Globus pallidus (tissue), 1 donor: Measurements from ENCODE around the gene PKIG.
A peak's percentile ranks its signal among the peaks of the same experiment; 100 is the strongest.
"Not testable (repeated sequence)": the region's sequence is repeated elsewhere in the genome, so short reads cannot be mapped to it uniquely, and the experiment has no call there.

ENCODE experiments used
- DNase-seq: peaks from one replicate; pipeline ENCODE4 v3.0.0-alpha.2; 2015; ENCODE audit warnings: low spot score

The PKIG gene

DNA sequence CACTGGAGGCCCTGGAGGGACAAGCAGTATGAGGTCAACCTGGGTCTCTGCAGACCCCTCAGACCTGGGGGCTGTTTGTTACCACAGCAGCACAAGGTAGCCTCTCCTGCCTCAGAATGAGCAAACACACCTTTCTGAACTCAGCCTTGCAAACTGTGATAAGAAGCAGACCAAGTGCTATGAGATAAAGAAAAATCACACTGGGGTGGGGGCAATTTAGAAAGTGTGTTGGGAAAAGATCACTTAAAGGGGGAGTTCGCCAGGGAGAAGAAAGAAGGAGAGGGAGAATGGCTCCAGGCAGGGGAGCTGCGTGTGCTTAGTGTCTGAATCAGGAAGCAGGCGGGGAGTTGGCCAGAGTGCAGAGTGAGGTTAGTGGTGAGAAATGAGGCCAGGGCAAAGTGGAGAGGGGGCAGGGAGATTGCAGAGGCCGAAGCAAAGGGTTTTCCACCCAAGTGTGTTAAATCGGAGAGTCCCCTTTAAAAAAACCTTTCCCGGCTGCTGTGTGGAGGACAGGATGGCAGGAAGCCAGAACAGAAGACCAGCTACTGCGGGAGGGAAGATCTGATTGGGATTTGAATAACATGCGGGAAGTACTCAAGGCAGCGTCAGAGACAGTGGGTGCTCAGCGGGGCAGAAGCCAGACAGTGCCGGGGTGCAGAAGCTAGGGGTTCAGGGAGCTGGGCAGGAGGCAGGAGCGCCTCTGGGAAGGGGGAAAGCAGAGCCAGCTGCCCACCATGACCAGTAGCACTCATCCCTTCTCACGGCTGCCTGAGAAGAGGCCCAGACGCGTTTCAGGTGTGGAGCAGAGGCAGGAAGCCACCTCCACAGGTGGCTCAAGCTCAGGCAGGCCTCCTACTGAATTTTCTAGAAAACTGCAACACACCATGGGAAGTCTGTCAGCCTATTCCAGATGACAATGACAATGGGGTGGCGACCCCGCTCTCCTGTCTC, 60.1 kb downstream of the PKIG start:
- DNase-seq: peak; percentile 70

DNA sequence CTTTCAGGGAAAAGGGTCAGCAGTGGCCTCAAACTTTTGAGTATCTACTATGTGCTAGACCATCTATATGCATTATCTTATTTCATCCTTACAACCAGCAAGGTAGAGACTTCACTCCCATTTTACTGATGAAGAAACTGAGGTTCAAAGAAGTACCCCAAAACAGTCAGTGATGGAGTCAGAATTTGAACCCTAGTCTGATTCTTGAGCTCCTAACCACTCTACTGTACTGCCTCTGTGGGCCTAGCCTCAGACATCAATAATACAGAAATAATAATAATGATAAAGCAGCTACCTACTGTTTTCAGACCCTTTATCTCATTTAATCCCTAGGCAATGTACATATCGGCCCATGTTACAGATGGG, 60.8 kb downstream of the PKIG start:
- DNase-seq: no peak

DNA sequence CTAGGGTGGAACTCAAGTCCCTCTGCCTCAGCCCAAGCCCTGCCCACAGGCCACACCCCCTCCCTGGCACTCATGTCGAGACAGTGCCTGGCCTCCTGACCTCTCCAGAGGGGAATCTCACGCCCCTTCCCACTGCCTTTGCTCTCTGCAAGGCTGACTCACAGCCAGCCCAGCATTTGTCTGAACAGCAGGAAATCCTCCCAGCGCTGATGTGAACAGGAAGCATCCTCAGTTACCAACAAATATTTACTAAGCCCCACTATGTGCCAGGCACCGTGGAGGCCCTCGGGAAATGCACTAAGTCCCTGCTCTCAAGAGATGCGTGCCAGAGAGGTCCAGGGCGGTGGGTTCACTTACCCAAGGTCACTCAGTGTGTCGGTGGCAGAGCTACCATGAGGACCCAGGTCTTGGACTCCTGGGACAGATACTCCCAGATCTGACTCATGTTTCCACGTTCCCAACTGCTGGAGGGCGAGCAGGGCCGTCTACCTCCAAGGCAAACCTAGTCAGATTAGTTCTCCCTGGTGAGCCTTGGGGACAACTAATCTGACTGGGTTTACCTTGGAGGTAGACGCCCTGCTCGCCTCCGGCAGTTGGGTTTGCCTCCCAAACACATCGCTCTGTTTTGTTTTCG, 61.3 kb downstream of the PKIG start:
- no peak for DNase-seq

DNA sequence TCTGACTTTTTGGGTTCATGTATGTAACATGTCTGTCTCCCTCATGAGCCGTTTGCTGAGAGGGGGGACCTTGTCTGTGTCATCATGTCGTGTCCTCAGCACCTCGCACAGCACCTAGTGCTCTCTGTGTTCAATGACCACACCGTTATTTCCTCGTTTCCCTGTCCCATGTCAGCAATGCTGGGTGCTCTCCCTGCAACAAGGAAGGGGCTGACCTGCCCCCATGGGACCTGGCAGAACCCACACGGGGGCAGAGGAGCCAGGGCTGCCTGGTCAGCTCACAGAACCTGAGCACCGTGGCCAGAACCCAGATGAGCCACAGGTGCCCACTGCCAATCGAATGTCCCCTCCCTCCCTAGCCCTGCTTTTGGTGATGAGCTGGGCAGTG, 61.8 kb downstream of the PKIG start:
- DNase-seq: no peak

DNA sequence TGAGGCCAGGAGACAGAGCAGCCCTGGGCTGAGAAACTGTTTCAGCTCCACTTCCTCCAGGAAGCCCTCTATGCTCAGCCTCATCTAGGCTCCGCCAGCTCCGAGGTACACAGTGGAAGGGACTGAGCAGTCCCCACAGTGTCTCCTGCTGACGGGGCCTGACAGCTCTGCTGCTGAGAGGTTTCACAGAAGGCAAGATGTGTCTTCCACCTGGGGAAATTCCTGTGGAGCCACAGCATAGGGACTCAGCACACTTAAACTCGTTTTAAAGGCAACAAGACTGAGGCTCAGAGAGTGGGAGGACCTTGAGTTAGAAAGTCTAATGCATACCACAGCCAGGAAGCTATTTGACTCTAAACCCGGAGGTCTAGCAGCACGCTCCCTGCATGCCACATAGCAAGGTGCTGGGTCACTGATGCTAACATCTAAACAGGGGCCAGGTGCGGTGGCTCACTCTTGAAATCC, 62.3 kb downstream of the PKIG start:
- DNase-seq: no peak

DNA sequence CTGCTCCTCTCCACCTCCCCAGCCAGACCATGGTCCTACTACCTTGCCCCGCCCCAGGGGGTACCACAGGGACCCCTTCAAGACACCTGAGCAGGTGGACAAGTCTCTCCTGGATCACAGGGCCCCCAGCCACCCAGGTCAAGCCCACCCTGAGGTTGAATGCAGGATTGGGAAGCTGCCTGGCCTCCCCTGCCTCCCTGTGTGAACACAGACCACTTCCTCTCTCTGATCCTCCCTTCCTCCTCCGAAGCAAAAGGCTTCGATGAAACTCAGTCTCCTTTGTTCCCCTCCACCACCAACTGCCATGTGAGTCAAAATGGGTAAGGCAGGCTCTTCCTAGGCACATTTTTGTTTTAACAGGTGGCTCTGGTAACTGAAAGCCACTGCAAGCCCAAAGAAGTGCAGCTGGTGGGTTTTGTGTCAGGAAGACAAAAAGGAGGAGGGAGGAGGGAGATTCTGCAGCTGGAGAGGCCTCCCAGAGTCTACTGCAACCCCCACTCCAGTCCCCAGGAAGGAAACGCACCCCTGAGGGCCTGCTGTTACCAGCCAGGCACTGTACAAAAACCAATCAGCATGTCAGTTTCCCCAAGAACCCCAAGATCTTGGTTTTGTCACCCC, 63.8 kb downstream of the PKIG start:
- DNase-seq: no peak

DNA sequence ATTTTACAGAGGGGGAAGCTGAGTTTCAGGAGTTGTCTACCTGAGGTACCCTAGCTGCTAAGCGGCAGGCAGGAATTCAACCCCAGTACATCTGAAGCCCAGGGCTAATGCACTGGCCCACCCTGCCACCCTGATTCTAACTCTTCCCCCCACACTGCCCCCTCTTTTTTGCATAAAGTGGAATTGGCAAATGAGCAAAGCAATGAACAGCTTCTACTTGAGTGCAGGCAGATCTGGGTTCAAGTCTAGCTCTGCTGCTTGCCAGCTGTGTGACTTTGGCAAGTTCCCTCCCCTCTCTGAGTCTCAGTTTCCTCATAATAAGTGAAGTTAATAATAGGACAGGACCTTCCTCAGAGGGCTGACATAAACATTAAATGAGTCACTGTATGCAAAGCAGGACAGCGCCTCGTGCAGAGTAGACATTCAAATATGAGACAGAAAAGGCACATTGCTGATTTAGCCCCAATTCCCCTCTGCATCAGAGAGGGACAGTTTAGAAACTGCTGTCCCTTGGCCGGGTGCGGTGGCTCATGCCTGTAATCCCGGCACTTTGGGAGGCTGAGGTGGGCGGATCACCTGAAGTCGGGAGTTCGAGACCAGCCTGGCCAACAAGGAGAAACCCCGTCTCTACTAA, 64.4 kb downstream of the PKIG start:
- DNase-seq: no peak

DNA sequence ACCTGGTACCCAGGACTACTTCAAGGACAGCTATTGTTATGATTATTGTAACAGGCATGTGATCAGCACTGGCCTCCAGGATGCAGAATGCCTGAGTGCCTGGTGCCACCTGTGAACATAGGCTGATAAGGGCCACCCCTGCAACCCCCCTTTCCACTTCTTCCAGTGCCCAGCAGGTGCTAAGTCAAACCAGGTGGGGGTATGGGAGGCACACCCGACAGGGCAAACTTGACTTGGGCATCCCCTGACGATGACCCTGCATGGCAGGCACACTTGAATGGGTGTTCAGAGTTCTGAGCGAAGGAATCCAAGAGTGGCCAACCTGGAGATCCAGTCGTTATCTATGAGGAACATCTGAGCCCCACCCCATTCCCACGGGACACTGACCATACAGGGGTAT, 65.7 kb downstream of the PKIG start:
- no peak for DNase-seq

DNA sequence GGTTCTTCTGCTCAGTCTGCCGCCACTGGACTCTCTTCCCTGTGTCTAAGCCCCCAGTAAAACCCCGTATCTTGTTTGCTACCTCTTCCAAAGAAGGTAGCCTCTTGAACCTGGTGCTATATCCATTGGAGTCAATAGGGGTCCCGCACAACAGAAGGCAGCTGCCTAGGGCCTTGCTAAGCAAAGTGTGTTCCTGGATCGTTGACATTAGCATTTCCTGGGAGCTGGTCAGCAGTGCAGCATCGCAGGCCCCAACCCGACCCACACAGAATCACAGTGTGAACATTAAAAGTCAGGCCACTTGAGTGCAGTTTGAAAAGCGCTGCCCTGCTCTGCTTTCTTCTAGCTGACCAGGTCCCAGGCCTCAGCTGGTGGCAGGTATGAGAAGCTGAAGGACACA, 66.2 kb downstream of the PKIG start:
- no peak for DNase-seq

DNA sequence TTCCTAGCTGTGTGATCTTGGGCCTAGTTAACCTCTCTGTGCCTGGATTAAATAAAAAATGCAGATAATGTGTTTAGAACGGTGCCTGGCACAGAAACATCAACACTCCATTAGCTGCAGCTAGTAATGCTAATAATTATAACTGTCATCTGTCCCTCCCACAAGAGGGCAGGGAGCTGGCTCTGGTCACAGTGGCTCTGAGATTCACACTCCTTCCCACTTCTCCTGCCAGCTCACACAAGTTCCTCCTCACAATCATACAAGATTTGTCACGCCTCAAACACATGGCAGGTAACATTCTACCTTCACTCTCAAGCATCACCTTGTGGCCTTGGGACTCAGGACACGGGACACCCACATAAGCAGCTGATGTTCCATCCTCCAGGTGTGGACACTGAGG, 66.7 kb downstream of the PKIG start:
- no peak for DNase-seq

DNA sequence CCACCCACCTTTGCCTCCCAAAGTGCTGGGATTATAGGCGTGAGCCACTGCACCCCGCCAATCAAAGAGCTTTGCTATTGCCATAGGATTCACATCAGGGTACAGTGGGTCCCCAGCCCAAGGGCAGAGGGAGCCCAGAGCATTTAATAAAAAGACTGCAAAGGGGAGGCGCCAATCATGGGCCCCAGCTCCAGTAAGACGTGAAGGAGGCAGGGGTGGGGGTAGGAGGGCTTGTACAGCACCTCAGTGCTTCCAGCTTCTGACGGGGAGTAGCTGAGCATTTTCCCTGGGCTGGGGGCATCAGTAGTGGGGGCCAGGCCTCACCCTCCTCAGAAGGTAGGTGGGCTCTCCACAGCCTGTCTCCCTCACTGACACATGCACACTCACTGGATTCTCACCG, 67.6 kb downstream of the PKIG start:
- no peak for DNase-seq

DNA sequence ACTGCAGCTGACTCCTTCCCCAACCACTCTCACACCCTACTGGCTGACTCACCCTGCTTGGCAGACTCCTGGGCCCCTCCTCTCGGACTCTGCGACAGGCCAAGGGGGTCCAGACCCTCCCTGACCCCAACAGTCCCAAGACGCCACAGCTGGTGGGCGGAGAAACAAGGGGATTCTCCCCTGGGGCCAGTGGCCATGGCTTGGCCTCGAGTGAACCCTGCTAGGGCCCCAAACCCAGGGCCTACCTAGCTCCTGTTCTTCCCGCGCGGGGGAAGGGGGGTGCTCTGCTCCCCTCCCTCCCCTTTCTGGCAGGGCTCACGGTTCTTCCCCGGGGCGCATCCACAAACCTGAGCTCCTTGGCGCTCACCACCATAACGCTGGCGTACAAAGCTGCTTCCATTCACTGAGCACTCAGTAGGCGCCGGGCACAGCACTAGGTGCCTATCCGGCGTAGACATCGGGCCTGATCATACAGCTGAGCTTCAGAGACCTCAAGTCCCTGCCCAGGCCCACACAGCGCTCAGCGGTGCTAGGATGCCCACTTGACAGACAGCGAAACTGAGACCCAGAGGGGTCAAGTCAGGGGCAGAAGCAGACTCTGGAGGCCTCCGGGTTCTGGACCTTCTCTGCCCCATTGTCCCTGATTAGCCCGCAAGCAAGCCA, 68.5 kb downstream of the PKIG start:
- DNase-seq: no peak

DNA sequence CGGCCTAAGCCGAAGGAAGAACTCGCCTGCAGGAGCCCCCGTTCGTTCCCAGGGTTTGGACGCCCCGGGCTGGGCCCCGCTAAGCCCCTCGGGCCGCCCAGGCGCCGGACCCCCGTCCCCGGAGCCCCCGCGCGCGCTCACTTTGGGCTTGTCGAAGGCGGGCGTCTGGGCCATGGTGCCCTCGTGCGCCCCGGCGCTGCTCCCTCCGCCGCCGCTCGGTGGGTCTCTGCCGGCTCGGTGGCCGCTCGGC, 69.0 kb downstream of the PKIG start:
- DNase-seq: no peak

DNA sequence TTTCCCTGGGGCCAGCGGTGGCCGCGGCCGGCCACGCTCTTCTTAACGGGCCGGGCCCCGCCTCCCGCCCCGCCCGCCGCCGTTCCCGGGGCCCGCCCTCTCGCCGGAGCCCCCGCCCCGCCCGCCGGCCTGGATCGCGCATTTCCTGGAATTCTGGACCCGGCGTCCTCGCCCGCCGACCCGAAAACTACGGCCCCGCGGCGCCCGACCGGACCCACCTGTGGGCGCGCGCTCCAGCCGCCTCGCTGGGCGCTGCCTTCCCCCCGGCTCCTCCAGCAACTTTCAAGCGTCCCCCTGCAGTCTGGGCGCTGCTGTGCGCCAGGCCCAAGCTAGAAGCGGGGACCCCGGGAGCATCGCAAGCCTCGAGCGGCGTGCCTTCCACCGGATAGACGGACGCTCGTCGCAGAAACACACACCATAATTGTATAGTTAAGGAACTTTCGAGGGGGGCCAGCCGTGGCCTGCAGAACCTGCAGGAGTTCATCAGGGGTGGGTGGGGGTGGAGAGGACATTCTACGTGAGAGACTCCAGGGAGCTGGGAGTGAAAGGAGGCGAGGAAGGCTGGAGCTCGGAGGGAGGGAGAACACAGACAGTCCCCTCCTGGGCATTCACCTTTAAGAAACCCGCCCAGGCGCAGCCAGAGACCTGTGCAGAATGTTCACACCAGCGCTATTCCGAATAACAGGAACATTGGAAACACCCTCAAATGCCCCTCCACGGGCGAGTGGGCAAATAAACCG, 69.5 kb downstream of the PKIG start, which contains the start of gene ADA:
Gene ADA, minus strand, starts transcription at position 16 of the 740 bp plus-strand sequence. CDS start 92 bp downstream, outside the sequence.
- peak; percentile 66 for DNase-seq

DNA sequence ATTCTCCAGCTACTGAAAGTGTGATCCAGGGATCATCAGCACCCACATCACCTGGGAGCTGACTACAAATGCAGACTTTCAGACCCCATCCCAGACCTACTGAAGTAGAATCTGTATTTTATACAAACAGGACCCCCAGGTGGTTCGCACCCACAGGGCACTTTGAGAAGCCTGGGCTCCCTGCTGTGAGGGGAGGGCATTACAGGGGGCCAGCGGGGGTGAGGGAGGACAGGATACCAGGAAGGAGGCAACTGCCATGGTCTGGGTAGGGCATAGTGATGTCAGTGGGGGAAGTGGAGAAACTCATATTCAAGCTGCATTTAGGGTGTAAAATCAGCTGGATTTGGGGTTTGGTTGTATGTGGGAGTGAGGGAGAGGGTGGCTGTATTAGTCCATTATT, 71.2 kb downstream of the PKIG start:
- DNase-seq: no peak

DNA sequence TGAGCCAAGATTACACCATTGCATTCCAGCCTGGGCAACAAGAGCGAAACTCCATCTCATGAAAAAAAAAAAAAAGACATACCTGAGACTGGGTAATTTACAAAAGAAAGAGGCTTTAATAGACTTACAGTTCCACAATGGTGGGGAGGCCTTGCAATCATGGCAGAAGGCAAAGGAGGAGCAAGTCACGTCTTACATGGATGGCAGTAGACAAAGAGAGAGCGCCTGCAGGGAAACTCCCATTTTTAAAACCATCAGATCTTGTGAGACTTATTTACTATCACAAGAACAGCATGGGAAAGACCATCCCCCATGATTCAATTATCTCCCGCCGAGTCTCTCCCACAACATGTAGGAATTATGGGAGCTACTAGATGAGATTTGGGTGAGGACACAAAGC, 71.8 kb downstream of the PKIG start:
- not testable (repeated sequence) for DNase-seq

DNA sequence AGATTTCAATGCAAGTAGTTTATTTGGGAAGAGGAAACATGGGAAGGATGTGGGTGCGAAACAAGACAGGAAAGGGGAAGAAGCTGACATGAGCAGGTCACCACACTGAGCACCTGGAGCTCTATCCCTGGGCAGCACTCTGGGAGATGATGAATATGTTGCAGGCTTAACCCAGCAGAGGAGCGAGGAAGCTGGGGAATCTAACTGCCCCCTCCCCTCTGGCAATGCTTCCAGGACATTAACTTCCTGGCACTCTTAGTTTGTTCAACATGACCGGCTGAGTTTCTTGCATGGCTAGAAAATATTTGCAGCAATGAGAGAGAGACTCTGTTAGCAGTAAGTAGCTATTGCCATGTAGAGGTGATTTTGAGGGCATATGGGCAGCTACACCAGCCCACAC, 74.1 kb downstream of the PKIG start:
- no peak for DNase-seq

DNA sequence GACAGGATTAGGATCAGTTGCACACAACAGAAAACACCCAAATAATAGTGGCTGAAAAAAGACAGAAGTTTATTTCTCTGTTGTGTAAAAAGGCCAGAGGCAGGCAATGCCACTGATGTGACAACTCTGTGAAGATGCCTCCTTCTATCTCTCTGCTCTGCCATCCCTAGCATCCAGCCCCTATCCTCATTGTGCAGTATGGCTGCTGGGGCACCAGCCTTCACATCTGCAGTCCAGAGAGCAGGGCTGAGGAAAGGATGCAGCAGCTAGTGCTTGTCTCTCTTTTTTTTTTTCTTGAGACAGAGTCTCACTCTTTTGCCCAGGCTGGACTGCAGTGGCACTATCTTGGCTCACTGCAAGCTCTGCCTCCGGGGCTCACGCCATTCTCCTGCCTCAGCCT, 75.5 kb downstream of the PKIG start:
- DNase-seq: no peak

DNA sequence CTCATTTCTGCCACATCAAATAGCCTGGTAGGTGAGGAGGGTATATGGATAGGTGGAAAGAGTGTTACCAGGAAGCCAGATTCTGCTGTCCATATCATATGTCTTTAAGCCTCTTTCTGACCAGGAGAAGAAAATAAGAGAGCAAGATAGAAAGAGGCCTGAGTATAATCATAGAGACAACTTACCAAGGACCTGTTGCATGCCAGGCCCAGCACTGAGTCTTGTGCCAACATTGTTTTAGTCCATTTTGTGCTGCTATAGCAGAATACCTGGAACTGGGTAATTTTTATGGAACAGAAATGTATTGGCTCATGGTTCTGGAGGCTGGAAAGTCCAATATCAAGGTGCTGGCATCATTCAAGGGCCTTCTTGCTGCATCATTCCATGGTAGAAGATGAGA, 76.4 kb downstream of the PKIG start:
- no peak for DNase-seq

DNA sequence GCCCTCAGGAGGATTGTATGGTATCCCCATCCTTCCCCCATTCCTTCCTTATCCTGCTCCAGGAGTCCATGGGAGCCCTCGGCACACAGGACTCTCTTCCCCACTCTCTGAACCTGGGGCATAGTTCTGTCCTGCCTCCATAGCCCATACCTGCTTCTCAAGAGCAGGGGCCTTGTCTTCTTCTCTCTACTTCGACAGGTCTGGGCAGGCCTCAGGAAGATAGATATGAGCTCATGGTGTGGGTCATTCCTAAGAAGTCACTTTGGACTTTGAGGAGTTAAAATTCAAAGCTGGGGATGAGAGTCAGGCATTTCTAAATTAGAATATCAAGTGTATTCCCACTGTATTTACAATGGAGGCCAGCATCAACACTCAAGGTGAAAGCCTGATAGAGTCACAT, 77.6 kb downstream of the PKIG start:
- no peak for DNase-seq

DNA sequence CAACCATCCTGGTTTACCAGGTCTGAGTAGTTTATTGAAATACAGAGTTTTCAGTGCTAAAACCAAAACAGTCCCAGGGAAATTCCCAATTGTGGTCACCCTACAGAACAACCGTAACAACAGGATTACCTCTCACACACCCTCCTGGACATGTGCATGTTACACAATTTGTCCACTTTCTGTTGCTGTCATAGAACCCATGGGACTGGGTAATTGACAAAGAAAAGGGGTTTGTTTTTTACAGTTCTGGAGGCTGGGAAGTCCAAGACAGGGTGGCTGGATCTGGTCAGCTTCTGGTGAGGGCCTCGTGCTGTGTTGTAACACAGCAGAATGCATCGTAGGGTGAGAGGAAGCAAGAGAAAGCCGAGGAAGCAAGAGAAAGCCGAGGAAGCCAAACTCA, 78.2 kb downstream of the PKIG start:
- DNase-seq: no peak

DNA sequence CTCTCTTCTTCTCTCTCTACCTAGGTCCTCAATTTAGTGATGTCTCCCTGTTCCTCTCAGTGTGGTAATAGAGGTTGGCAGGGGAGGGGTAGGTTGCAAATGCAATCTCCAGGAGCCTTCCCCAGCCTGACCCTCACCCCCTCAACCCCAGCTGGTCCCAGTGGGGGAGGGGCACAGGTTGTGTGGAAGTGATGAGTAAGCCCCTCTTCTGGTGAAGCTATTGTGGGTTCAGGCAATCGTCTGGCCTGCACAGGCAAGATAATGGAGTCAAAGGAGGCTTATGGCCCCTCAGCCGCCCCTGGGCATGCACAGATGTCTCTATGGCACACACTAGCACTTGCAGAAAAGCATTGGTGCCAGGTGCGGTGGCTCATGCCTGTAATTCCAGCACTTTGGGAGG, 79.9 kb downstream of the PKIG start:
- no peak for DNase-seq
